Right cardiac atrium (tissue), 5 donors: ENCODE results near the gene TENM4. TPM values are rescaled to one million over a fixed set of nuclear protein-coding genes. Genes with fewer than 3 reads are reported as not detected.

Experiments
- ATAC-seq, 2 donors: fragments of 200-7000 bp; cut with Tn5 transposase; one replicate each; pipeline versions ENCODE4 v1.8.0 to v1.9.1; 2020; ENCODE audit warnings: moderate library complexity in 2 of 2, mild to moderate bottlenecking in 1 of 2
- DNase-seq, 3 donors: peaks; one replicate each; pipeline ENCODE4 v3.0.0-alpha.2; 2020
- H3K27ac ChIP-seq: one replicate; pipeline ENCODE4 v1.5.1; 2013; ENCODE audit warnings: mild to moderate bottlenecking, low read length, control low read depth, moderate library complexity
- H3K27me3 ChIP-seq: one replicate; pipeline ENCODE4 v1.6.1; 2013; ENCODE audit not compliant: control insufficient read depth, insufficient read depth
- H3K4me1 ChIP-seq: one replicate; pipeline ENCODE4 v1.6.1; 2013; ENCODE audit warnings: low read length; ENCODE audit not compliant: control insufficient read depth, insufficient read depth
- H3K4me3 ChIP-seq: one replicate; pipeline ENCODE4 v1.5.1; 2013; ENCODE audit warnings: low read length, control low read depth
- H3K9me3 ChIP-seq: one replicate; pipeline ENCODE4 v1.6.1; 2013; ENCODE audit warnings: low read length; ENCODE audit not compliant: control insufficient read depth
- whole genome bisulfite sequencing: extraction: QIAGEN DNeasy Blood & Tissue Kit; methylation state at CpG from one replicate; pipeline ENCODE4 v1.1.7; 2013; 5-methylcytosine and 5-hydroxymethylcytosine counted together
- intact Hi-C, 4 donors: fragments of 100-400 bp; cut with DNase I; formaldehyde crosslinking; loops; one replicate each; pipeline versions ENCODE4 v1.11.0 to v1.14.0; 2022 to 2023
- polyA plus RNA-seq: library from polyadenylated mRNA; stranded (reverse); fragments of 200-250 nt; gene quantifications from one replicate; pipeline ENCODE4 v1.2.3, GENCODE V29; 2013
- total RNA-seq, 4 donors: library from RNA; stranded (reverse); fragmentation: NEBNext Ultra II Directional; extraction: Animal tissue kit (Norgen Biotek cat#: 25700); gene quantifications; one replicate each; pipeline ENCODE4 v1.2.1, GENCODE V29; 2021
- donor health status: healthy with polysubstance abuse.
- donor health status: DM: no; HTN: yes; CAD: no.
- donor health status: DM: no; HTN: no; CAD: no.
- donor health status: DM: no; HTN: yes; CAD: no; lungs with severe emphysema.
- donor health status: DM: yes; HTN: yes; CAD: no.

TENM4 gene
- total and polyA plus RNA-seq, 5 donors, result 0.26 to 2.3 (median 0.71) TPM

DNA sequence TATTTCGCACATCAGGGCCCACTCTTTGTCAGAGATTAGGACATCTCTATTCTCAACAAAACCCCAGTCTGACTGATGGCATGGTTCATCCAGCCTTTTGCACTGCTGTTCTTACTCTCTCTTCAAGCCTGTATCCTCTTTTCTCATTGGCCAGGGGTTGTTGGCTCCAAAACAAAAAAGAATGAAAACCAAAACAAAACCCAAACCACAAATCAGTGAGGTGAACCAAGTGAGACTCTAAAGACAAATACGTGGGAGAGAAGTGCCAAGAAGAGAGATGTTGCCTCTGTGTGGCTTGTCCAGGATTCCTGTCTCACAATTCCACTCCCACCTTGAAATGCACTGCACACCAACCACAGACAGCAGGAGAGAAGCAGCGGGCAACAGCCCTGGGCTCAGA lies 587.3 kb downstream of the TENM4 start:
- WGBS, result 95% methylated on average over 3 of the region's 3 CpGs
- no peak for ATAC-seq
- intact Hi-C loops, result no loop called here
- no peak for DNase-seq
- H3K27me3 ChIP-seq, result no peaks in the 10 kb centered on the region
- peaks cover 3% of the 10 kb centered on the region for H3K4me1 ChIP-seq
- H3K9me3 ChIP-seq, result no peaks in the 10 kb centered on the region
- no peak overlapping the region for H3K4me3 ChIP-seq
- no peak overlapping the region for H3K27ac ChIP-seq

DNA sequence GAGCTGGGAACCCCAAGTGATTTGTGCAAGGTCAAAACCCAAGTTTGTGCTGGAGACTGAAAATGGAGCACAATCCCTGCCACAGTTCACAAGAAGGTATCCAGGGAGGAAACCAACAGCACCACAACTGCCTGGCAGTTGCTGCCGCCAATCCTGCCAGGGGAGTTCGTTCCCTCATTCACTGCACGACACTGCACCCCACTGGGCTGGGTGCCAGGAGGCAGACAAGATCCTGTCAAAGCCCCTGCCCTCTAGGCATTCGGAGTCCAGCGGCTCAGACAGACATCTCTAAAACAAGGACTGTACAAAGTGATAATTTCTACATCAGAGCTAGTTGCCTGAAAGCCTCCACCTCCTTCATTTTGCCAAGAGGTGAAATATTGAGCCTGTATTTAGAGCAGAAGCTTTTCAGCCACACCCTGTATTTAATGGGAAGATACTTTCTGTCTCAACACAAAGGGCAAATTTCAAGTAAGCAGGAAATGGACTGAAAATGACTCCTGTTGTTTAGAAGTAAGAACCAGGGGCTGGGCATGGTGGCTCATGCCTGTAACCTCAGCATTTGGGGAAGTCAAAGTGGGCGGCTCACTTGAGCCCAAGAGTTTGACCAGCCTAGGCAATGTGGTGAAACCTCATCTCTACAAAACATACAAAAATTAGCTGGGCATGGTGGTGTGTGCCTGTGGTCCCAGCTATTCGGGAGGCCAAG lies 588.8 kb downstream of the TENM4 start:
- no peak overlapping the region for H3K27ac ChIP-seq
- peak; percentile 23 to 66 (median 64) for DNase-seq

DNA sequence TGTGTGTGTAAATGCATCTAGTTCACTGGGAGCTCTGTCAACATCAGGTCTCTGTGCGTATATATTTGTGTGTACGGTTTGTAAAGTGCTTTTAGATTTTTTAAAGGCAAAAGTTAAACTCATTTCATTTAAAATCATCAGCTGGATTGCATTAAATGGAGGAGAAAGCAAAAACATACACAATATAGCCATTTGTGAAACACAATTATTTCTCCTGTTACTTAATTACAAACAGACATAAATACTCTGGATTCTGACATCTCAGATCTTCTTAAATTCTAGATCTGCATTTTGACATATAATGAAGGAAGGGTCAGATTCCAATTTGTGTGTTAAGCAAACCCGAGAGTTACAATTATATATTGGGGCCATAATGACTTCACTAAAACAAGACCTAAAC lies 590.8 kb downstream of the TENM4 start:
- no peak for DNase-seq
- 89% methylated on average over 3 of the region's 3 CpGs for WGBS
- intact Hi-C loops, result no loop called here

More for the DNA sequence above, 588.8 kb downstream of the TENM4 start:
- H3K4me3 ChIP-seq, result no peak overlapping the region
- no peaks in the 10 kb centered on the region for H3K9me3 ChIP-seq
- WGBS, result 59% methylated on average over 7 of the region's 7 CpGs
- intact Hi-C loops, result no loop called here
- ATAC-seq, result peak in 1 of 2 donors; percentile 36
- H3K27me3 ChIP-seq, result no peaks in the 10 kb centered on the region
- H3K4me1 ChIP-seq, result peaks cover 3% of the 10 kb centered on the region

DNA sequence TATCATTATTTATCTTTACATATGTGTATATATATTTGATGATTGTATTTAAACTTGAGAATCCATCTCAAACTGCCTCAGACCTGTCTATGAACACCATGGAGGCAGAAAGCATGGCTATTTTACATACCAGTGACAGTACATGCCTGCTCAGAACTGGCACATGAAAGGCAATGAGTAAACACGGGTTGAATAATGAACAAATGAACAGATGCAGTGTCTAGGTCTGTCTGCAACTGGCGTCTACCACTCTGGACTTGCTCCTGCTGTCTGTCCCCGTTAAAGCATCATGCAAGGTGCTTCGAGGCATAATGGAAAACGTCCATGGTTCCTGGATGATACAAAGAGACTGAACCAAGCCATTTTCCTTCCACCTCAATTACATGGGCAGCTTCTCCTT lies 594.6 kb downstream of the TENM4 start:
- H3K4me1 ChIP-seq, result no peaks in the 10 kb centered on the region
- ATAC-seq (no peak), DNase-seq (no peak)
- WGBS, result 86% methylated on average over 5 of the region's 5 CpGs
- intact Hi-C loops, result loop anchor here in 1 of 4 donors (10.0 kb wide), 1 partner anchor 109 kb away; no protein-coding TSS in a partner anchor
- H3K27ac ChIP-seq, result no peak overlapping the region
- no peaks in the 10 kb centered on the region for H3K27me3 ChIP-seq
- H3K9me3 ChIP-seq, result no peaks in the 10 kb centered on the region
- H3K4me3 ChIP-seq, result no peak overlapping the region

More for the DNA sequence above, 590.8 kb downstream of the TENM4 start:
- ATAC-seq, result no peak
- Histone ChIP-seq H3K4me1 (peaks cover 3% of the 10 kb centered on the region), H3K27me3 (no peaks in the 10 kb centered on the region), H3K9me3 (no peaks in the 10 kb centered on the region), H3K27ac (no peak overlapping the region), H3K4me3 (no peak overlapping the region)

DNA sequence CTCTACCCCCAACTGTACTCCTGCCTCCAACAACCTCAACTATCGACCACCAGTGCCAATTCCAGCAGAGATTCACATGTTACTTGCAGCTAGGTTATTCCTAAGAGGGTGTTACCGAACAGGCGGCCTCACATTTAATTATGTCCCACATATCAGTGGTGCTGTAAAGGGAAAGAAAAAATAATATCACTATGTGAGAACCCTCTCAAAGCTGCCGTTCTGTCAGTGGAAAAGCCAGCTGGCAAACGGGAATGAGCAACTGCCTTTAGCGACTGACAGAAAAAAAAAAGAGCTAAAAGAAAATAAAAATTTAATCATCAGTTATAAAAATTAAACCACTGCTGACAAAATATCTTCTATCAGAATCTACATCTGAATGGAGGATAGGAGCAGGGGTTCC lies 595.3 kb downstream of the TENM4 start:
- Histone ChIP-seq H3K27ac (no peak overlapping the region), H3K4me3 (no peak overlapping the region), H3K9me3 (no peaks in the 10 kb centered on the region), H3K27me3 (no peaks in the 10 kb centered on the region), H3K4me1 (no peaks in the 10 kb centered on the region)
- ATAC-seq (no peak), DNase-seq (no peak)
- intact Hi-C loops, result loop anchor here in 1 of 4 donors (10.0 kb wide), 1 partner anchor 109 kb away; no protein-coding TSS in a partner anchor
- 48% methylated on average over 6 of the region's 6 CpGs for WGBS

DNA sequence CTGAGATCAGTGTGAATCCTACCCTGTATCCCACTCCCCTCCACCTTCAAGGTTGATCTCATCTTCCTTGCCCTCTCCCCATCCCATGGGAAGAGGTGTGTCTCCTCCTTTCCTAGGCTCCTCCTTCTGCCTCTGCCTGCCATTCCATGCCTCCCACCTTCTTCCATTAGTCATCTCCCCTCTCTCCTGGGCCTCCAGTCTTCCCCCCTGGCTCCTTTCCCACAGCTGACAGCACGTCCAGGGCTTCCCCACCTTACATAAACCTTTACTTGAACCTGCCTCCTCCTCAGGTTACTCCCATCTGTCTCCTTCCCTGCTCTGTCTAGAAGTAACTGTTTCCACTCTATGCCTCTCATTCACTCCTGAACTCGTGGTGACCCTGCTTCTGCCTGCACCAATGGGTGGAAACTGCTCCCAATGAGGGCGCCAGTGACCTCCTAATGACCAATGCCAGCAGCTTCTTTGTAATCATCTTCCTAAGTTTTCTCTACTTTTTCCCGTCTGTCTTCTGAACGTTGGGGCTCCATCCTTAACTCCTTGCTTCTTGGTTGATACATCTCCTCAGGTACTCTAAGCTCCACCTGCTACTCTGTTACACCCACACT lies 599.3 kb downstream of the TENM4 start:
- ATAC-seq (peak in 1 of 2 donors; percentile 11), DNase-seq (no peak)
- Histone ChIP-seq H3K4me3 (no peak overlapping the region), H3K27ac (no peak overlapping the region), H3K9me3 (no peaks in the 10 kb centered on the region), H3K4me1 (no peaks in the 10 kb centered on the region), H3K27me3 (no peaks in the 10 kb centered on the region)
- WGBS, result 64% methylated on average over 5 of the region's 5 CpGs
- intact Hi-C loops, result loop anchor here in 1 of 4 donors (10.0 kb wide), 1 partner anchor 113 kb away; no protein-coding TSS in a partner anchor

DNA sequence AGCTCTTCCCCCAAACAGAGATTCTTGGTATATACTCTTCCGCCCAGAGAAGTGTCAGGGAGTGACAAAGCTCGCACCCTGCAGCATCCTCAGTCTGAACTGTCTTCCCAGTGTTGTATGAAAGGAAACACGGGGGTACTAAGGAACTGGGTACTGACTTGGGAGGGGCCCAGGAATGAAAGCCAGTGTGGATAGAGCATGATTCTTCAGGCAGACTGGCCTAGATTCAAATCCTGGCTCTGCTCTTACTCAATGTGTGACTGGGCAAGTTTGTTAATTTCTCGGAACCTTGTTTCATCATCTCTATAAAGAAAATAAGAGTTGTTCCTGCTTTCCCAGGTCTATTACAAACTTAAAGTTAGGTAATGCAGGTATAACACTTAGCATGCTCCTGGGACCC lies 600.2 kb downstream of the TENM4 start:
- Histone ChIP-seq H3K27me3 (no peaks in the 10 kb centered on the region), H3K4me1 (no peaks in the 10 kb centered on the region), H3K27ac (peak overlapping the region; percentile 56), H3K9me3 (no peaks in the 10 kb centered on the region), H3K4me3 (no peak overlapping the region)
- ATAC-seq, result peak; percentile 79 to 87
- WGBS, result 64% methylated on average over 4 of the region's 4 CpGs
- intact Hi-C loops, result loop anchor here in 1 of 4 donors (10.0 kb wide), 1 partner anchor 114 kb away; no protein-coding TSS in a partner anchor
- DNase-seq, result peak in 1 of 3 donors; percentile 57

DNA sequence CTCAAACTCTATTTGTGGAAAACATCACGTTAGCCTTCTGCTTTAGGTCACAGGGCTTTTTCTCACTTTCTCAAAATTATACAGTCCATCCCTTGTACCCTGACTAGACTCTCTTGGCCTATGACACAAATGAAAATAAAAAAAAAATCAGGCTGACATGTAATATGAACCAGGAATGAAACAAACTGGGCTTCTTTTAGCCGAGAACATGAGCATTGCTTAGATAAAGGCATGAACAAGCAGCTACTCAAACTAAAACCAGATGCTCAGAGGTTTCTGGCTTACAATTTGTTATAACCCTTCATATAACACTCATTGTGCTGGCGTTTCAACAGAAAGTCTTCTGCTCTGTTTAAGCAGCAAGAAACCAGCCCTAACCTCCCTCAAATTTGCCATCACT lies 600.6 kb downstream of the TENM4 start:
- ATAC-seq, result peak; percentile 75 to 87
- peak overlapping the region; percentile 56 for H3K27ac ChIP-seq
- intact Hi-C loops, result loop anchor here in 1 of 4 donors (10.0 kb wide), 1 partner anchor 115 kb away; no protein-coding TSS in a partner anchor
- H3K4me3 ChIP-seq, result no peak overlapping the region
- H3K9me3 ChIP-seq, result no peaks in the 10 kb centered on the region
- H3K27me3 ChIP-seq, result no peaks in the 10 kb centered on the region
- 55% methylated on average over 3 of the region's 3 CpGs for WGBS
- no peaks in the 10 kb centered on the region for H3K4me1 ChIP-seq
- no peak for DNase-seq

DNA sequence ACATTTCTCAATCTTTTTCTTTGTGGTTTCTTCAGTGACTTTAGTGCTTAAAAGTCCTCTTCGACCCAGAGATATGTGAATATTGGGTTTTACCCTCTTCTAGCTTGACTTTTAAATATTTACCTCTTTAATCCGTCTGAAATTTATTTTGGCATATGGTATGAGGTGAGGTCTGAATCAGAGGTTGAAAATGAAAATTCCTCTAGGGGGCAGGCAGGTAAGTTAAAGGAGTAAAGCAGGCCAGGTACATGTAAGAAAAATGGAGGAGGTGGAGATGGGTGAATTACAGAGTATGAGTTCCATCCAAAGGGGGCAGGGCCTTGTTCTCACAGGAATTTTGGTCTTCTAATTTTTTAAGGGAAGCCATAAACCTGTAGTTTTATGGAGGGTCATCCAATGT lies 602.4 kb downstream of the TENM4 start:
- no peaks in the 10 kb centered on the region for H3K9me3 ChIP-seq
- H3K27ac ChIP-seq, result no peak overlapping the region
- 84% methylated on average over 2 of the region's 2 CpGs for WGBS
- H3K4me1 ChIP-seq, result no peaks in the 10 kb centered on the region
- H3K27me3 ChIP-seq, result no peaks in the 10 kb centered on the region
- DNase-seq (no peak), ATAC-seq (no peak)
- intact Hi-C loops, result no loop called here
- H3K4me3 ChIP-seq, result no peak overlapping the region

DNA sequence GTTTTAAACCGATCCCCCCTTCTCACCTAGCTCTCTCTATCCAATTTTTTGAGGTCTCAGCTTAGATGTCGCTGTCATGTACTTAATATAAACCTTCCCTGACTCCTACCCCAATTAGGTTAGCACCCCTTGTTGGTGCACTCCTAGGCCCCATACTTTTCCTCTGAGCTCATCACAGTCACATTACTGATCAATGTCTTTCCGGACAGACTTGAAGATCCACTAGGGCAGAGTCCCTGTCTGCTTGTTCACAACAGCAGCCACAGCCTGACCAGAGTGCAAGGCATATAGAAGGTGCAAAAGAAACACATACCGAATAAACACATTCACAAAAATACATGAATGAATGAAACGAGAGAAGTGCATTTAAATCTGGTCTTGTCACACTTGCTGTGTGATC lies 605.2 kb downstream of the TENM4 start:
- no peaks in the 10 kb centered on the region for H3K9me3 ChIP-seq
- WGBS, result 92% methylated on average over 5 of the region's 5 CpGs

DNA sequence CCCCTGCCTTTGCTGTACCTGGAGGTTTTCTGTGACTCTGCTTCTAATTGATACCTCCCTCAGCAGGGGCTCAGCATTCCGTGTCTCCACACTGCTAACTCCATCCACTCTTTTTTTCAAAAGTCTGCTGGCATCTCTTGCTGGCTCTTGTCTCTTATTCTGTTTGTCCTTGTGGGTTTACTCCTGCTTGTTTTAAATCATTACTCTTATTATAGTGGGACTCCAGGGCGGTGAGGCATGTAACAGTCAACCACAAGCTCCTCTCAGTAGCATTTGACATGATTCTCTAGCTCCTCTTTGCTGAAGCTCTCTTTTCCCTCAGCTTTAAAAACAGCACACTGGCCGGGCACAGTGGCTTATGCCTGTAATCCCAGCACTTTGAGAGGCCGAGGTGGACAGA lies 605.9 kb downstream of the TENM4 start:
- 90% methylated on average over 4 of the region's 4 CpGs for WGBS
- ATAC-seq, result no peak
- no peak overlapping the region for H3K27ac ChIP-seq
- no peak for DNase-seq
- intact Hi-C loops, result no loop called here
- H3K4me1 ChIP-seq, result no peaks in the 10 kb centered on the region
- no peaks in the 10 kb centered on the region for H3K27me3 ChIP-seq
- H3K9me3 ChIP-seq, result no peaks in the 10 kb centered on the region
- no peak overlapping the region for H3K4me3 ChIP-seq

More for the DNA sequence above, 605.2 kb downstream of the TENM4 start:
- no peak for DNase-seq
- H3K27ac ChIP-seq, result no peak overlapping the region
- H3K27me3 ChIP-seq, result no peaks in the 10 kb centered on the region
- no peak overlapping the region for H3K4me3 ChIP-seq
- intact Hi-C loops, result no loop called here
- H3K4me1 ChIP-seq, result no peaks in the 10 kb centered on the region
- no peak for ATAC-seq
